Esophagus (tissue), 2 donors: ENCODE results near the gene SND1. TPM values are rescaled to one million over a fixed set of nuclear protein-coding genes. Genes with fewer than 3 reads are reported as not detected.

Experiments
- H3K27ac ChIP-seq, 2 donors: one replicate each; pipeline ENCODE4 v1.5.1; 2013; ENCODE audit warnings: low read depth in 2 of 2, mild to moderate bottlenecking in 2 of 2, inconsistent platforms in 1 of 2, low read length in 1 of 2, moderate library complexity in 1 of 2
- H3K27me3 ChIP-seq, 2 donors: one replicate each; pipeline ENCODE4 v1.6.1; 2013; ENCODE audit warnings: low read length in 2 of 2, control low read depth in 1 of 2, mild to moderate bottlenecking in 1 of 2; ENCODE audit not compliant: insufficient read depth in 2 of 2, control insufficient read depth in 1 of 2
- H3K36me3 ChIP-seq, 2 donors: one replicate each; pipeline ENCODE4 v1.6.1; 2013; ENCODE audit warnings: low read length in 1 of 2; ENCODE audit not compliant: control insufficient read depth in 2 of 2, insufficient read depth in 2 of 2
- H3K4me1 ChIP-seq, 2 donors: one replicate each; pipeline ENCODE4 v1.6.1; 2013; ENCODE audit warnings: low read length in 1 of 2; ENCODE audit not compliant: control insufficient read depth in 2 of 2, insufficient read depth in 2 of 2
- H3K4me3 ChIP-seq, 2 donors: one replicate each; pipeline ENCODE4 v1.5.1; 2013; ENCODE audit warnings: low read length in 2 of 2, mild to moderate bottlenecking in 2 of 2, low read depth in 1 of 2, moderate library complexity in 1 of 2
- H3K9me3 ChIP-seq, 2 donors: one replicate each; pipeline ENCODE4 v1.6.1; 2013; ENCODE audit warnings: mild to moderate bottlenecking in 2 of 2, low read depth in 1 of 2, low read length in 1 of 2, moderate library complexity in 1 of 2; ENCODE audit not compliant: control insufficient read depth in 2 of 2, insufficient read depth in 1 of 2
- WGBS, 2 donors: extraction: QIAGEN DNeasy Blood & Tissue Kit; methylation state at CpG; one replicate each; pipeline ENCODE4 v1.1.7; 2013; 5-methylcytosine and 5-hydroxymethylcytosine counted together
- polyA plus RNA-seq, 2 donors: library from polyadenylated mRNA; stranded (reverse); fragments of 200-250 nt; gene quantifications; one replicate each; pipeline ENCODE4 v1.2.3, GENCODE V29; 2013
- donor health status: healthy with polysubstance abuse.
- donor health status: Bipolar disorder and iron deficiency.

Gene SND1
- polyA plus RNA-seq, 2 donors: 23.1 to 44.4 TPM

- no peak overlapping the region for H3K27ac ChIP-seq
- H3K9me3 ChIP-seq: no peaks in the 10 kb centered on the region
- H3K4me1 ChIP-seq: no peaks in the 10 kb centered on the region
- no peak overlapping the region for H3K4me3 ChIP-seq
- 90 to 96% methylated on average over 8 of the region's 8 CpGs for WGBS, 2 donors
- no peaks in the 10 kb centered on the region for H3K27me3 ChIP-seq
- H3K36me3 ChIP-seq: peaks cover 0 to 4% of the 10 kb centered on the region in 2 donors
These were observed 354.7 kb downstream of the SND1 start for GRCh38 chr7:128006550-128007302.

- WGBS, 2 donors: 79 to 93% methylated on average over 3 of the region's 3 CpGs
- H3K4me1 ChIP-seq: no peaks in the 10 kb centered on the region
- no peak overlapping the region for H3K4me3 ChIP-seq
These were observed 355.3 kb downstream of the SND1 start for GRCh38 chr7:128007303-128007680.

GRCh38 chr7:128008141-128008540, 356.1 kb downstream of the SND1 start:
- H3K27ac ChIP-seq: no peak overlapping the region
- H3K27me3 ChIP-seq: no peaks in the 10 kb centered on the region
- peaks cover 2 to 9% of the 10 kb centered on the region in 2 donors for H3K36me3 ChIP-seq
- H3K4me3 ChIP-seq: no peak overlapping the region
- no peaks in the 10 kb centered on the region for H3K4me1 ChIP-seq
- no peaks in the 10 kb centered on the region for H3K9me3 ChIP-seq
- 93 to 96% methylated on average over 5 of the region's 5 CpGs for WGBS, 2 donors

More at GRCh38 chr7:128007303-128007680, 355.3 kb downstream of the SND1 start:
- no peak overlapping the region for H3K27ac ChIP-seq
- H3K27me3 ChIP-seq: no peaks in the 10 kb centered on the region
- H3K36me3 ChIP-seq: peaks cover 0 to 6% of the 10 kb centered on the region in 2 donors
- no peaks in the 10 kb centered on the region for H3K9me3 ChIP-seq

GRCh38 chr7:128008744-128009143, 356.8 kb downstream of the SND1 start:
- Histone ChIP-seq H3K27ac (no peak overlapping the region), H3K4me3 (no peak overlapping the region), H3K9me3 (no peaks in the 10 kb centered on the region), H3K36me3 (peaks cover 2 to 9% of the 10 kb centered on the region in 2 donors), H3K27me3 (no peaks in the 10 kb centered on the region), H3K4me1 (no peaks in the 10 kb centered on the region)
- WGBS, 2 donors: 94 to 95% methylated on average over 2 of the region's 2 CpGs

- no peak overlapping the region for H3K27ac ChIP-seq
- no peak overlapping the region for H3K4me3 ChIP-seq
- H3K9me3 ChIP-seq: no peaks in the 10 kb centered on the region
- H3K27me3 ChIP-seq: no peaks in the 10 kb centered on the region
- H3K4me1 ChIP-seq: peaks cover 0 to 4% of the 10 kb centered on the region in 2 donors
- WGBS, 2 donors: 79 to 87% methylated on average over 7 of the region's 7 CpGs
- H3K36me3 ChIP-seq: peaks cover 2 to 9% of the 10 kb centered on the region in 2 donors
These were observed 358.6 kb downstream of the SND1 start for GRCh38 chr7:128010391-128011127.

- H3K9me3 ChIP-seq: no peaks in the 10 kb centered on the region
- 56 to 69% methylated on average over 2 of the region's 2 CpGs for WGBS, 2 donors
- H3K4me3 ChIP-seq: no peak overlapping the region
- H3K36me3 ChIP-seq: peaks cover 2 to 5% of the 10 kb centered on the region in 2 donors
- no peaks in the 10 kb centered on the region for H3K27me3 ChIP-seq
- H3K4me1 ChIP-seq: peaks cover 0 to 4% of the 10 kb centered on the region in 2 donors
- H3K27ac ChIP-seq: no peak overlapping the region
These were observed 359.2 kb downstream of the SND1 start for GRCh38 chr7:128011131-128011661.

GRCh38 chr7:128014811-128015210, 362.8 kb downstream of the SND1 start:
- Histone ChIP-seq H3K27me3 (no peaks in the 10 kb centered on the region), H3K4me3 (no peak overlapping the region), H3K36me3 (peaks cover 2 to 5% of the 10 kb centered on the region in 2 donors), H3K9me3 (no peaks in the 10 kb centered on the region), H3K27ac (peak overlapping the region in 1 of 2 donors; percentile 47), H3K4me1 (peaks cover 0 to 16% of the 10 kb centered on the region in 2 donors)
- WGBS, 2 donors: 53 to 81% methylated on average over 4 of the region's 4 CpGs

GRCh38 chr7:128017460-128017859, 365.5 kb downstream of the SND1 start:
- H3K27me3 ChIP-seq: no peaks in the 10 kb centered on the region
- peaks cover 2% of the 10 kb centered on the region in 2 donors for H3K36me3 ChIP-seq
- H3K9me3 ChIP-seq: no peaks in the 10 kb centered on the region
- H3K27ac ChIP-seq: peak overlapping the region; percentile 52 to 78
- H3K4me3 ChIP-seq: no peak overlapping the region
- 59 to 64% methylated on average over 6 of the region's 6 CpGs for WGBS, 2 donors
- peaks cover 0 to 19% of the 10 kb centered on the region in 2 donors for H3K4me1 ChIP-seq

- H3K9me3 ChIP-seq: no peaks in the 10 kb centered on the region
- no peaks in the 10 kb centered on the region for H3K27me3 ChIP-seq
- H3K27ac ChIP-seq: peak overlapping the region; percentile 52 to 78
- no peaks in the 10 kb centered on the region for H3K36me3 ChIP-seq
- peaks cover 0 to 19% of the 10 kb centered on the region in 2 donors for H3K4me1 ChIP-seq
- 59 to 65% methylated on average over 8 of the region's 8 CpGs for WGBS, 2 donors
- no peak overlapping the region for H3K4me3 ChIP-seq
These were observed 366.2 kb downstream of the SND1 start for GRCh38 chr7:128017862-128018845.
